Stimulated activated CD4-positive, alpha-beta T cell treated with anti-CD3 and anti-CD28 coated beads, Interleukin-2, amount 100 ng/mL, for 24 hours (primary cell): ENCODE data around the gene CAVIN3.
"Not testable (repeated sequence)": the region's sequence is repeated elsewhere in the genome, so short reads cannot be mapped to it uniquely, and the experiment has no call there.

ENCODE experiments used
- DNase-seq, 2 donors: peaks; one replicate each; pipeline ENCODE4 v3.0.0-alpha.2; 2020

CAVIN3 gene

GRCh38 chr11:6323291-6323905 lies 3.1 kb upstream of the CAVIN3 start:
- DNase-seq, result no peak

GRCh38 chr11:6321961-6322362 lies 1.7 kb upstream of the CAVIN3 start:
- no peak for DNase-seq

- no peak for DNase-seq
These were observed 1.1 kb upstream of the CAVIN3 start for GRCh38 chr11:6321356-6321755.

- peak; percentile 40 to 58 for DNase-seq
These were observed 444 bp downstream of the CAVIN3 start for GRCh38 chr11:6319704-6320410.

- no peak for DNase-seq
These were observed 1.1 kb downstream of the CAVIN3 start for GRCh38 chr11:6319001-6319703.

- no peak for DNase-seq
These were observed 2.1 kb downstream of the CAVIN3 start for GRCh38 chr11:6318204-6318603.

GRCh38 chr11:6315811-6316425 lies 4.4 kb downstream of the CAVIN3 start:
- DNase-seq, result peak; percentile 28 to 38

- DNase-seq, result no peak
These were observed 8.2 kb downstream of the CAVIN3 start for GRCh38 chr11:6312106-6312505.

GRCh38 chr11:6307876-6308275 lies 12.4 kb downstream of the CAVIN3 start:
- no peak for DNase-seq

GRCh38 chr11:6305297-6305696 lies 15.0 kb downstream of the CAVIN3 start:
- no peak for DNase-seq

GRCh38 chr11:6303661-6304060 lies 16.6 kb downstream of the CAVIN3 start:
- no peak for DNase-seq

GRCh38 chr11:6301096-6301495 lies 19.2 kb downstream of the CAVIN3 start:
- no peak for DNase-seq

GRCh38 chr11:6300325-6300724 lies 20.0 kb downstream of the CAVIN3 start:
- DNase-seq, result no peak

GRCh38 chr11:6298605-6299004 lies 21.7 kb downstream of the CAVIN3 start:
- DNase-seq, result peak in 1 of 2 donors; percentile 17

- DNase-seq, result no peak
These were observed 22.5 kb downstream of the CAVIN3 start for GRCh38 chr11:6297831-6298230.

- DNase-seq, result no peak
These were observed 35.3 kb downstream of the CAVIN3 start for GRCh38 chr11:6285019-6285418.

- DNase-seq, result no peak
These were observed 36.1 kb downstream of the CAVIN3 start for GRCh38 chr11:6284250-6284649.

GRCh38 chr11:6283453-6284023 lies 36.8 kb downstream of the CAVIN3 start:
- no peak for DNase-seq

- not testable (repeated sequence) for DNase-seq
These were observed 39.5 kb downstream of the CAVIN3 start for GRCh38 chr11:6280809-6281208.

GRCh38 chr11:6273188-6273587 lies 47.1 kb downstream of the CAVIN3 start:
- DNase-seq, result no peak

- no peak for DNase-seq
These were observed 48.7 kb downstream of the CAVIN3 start for GRCh38 chr11:6271598-6271997.

GRCh38 chr11:6270584-6271246 lies 49.6 kb downstream of the CAVIN3 start:
- DNase-seq, result no peak

- no peak for DNase-seq
These were observed 50.3 kb downstream of the CAVIN3 start for GRCh38 chr11:6269994-6270393.
